CD4-positive, alpha-beta T cell treated with Interleukin-10 for 1 hour (primary cell): Measurements from ENCODE around the gene IGFBP1.
"Not testable (repeated sequence)": the region's sequence is repeated elsewhere in the genome, so short reads cannot be mapped to it uniquely, and the experiment has no call there.

ENCODE experiments used
- DNase-seq: peaks from one replicate; pipeline ENCODE4 v3.0.0-alpha.2; 2020

Gene IGFBP1

GRCh38 chr7:45888185-45888992, at the start of gene IGFBP1:
Gene IGFBP1, plus strand, starts transcription at chr7:45888488. Its CDS starts 165 bp downstream, at chr7:45888653.
- DNase-seq: no peak

GRCh38 chr7:45838852-45839251, 49.4 kb upstream of the IGFBP1 start:
- DNase-seq: not testable (repeated sequence)

DNA sequence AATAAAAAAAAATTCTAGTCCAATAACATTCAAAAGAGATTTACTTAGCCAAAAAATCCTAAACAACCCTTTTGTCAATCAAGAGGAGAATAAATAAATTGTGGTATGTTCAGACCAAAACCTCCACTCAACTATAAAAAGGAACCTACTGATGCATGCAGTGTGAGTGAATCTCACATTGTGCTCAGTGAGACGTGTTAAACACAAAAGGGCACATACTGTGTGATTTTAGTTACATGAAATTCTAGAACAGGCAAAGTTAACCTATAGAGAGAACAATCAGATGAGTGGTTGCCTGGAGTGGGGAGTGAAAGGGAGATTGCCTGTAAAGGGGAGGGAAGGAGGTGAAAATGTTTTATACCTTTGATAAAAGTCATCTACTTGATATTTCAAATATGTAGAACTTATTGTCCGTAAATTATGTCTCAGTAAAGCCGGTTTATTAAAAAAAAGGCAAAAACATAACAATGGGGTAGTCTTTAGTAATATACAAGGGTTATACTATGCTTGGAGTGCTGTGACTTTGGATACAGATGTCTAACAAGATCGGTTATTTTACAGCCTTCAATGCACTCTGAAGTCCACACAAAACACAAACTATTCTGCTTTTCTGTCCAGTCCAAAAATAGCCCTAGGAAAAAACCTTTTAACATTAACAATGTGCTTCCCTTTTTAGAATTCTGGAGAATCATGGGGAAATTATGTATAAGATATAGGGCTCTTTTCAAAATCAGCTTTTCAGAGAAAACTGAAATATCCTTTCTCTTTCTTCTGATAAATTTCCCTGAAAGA, 46.2 kb upstream of the IGFBP1 start:
- not testable (repeated sequence) for DNase-seq

DNA sequence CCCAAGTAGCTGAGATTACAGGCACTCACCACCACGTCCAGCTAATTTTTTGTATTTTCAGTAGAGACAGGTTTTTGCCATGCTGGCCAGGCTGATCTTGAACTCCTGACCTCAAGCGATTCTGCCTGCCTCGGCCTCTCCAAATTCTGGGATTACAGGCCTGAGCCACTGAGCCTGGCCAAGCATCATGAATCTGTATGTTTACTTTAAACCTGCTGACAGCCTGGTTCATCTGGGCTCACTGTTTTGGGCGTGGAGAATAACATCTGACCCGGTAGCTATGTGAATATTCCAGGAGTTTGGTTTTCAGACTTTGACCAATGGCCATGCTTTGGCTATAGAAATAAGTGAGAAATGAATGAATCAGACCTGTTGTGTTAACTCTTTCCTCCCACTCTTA, 41.8 kb upstream of the IGFBP1 start:
- not testable (repeated sequence) for DNase-seq

GRCh38 chr7:45848734-45849133, 39.6 kb upstream of the IGFBP1 start:
- DNase-seq: not testable (repeated sequence)

- not testable (repeated sequence) for DNase-seq
Measured at GRCh38 chr7:45852984-45853383, 35.3 kb upstream of the IGFBP1 start.

- DNase-seq: not testable (repeated sequence)
Measured at GRCh38 chr7:45853491-45853890, 34.8 kb upstream of the IGFBP1 start.

GRCh38 chr7:45855680-45856079, 32.6 kb upstream of the IGFBP1 start:
- DNase-seq: not testable (repeated sequence)

GRCh38 chr7:45856888-45857287, 31.4 kb upstream of the IGFBP1 start:
- not testable (repeated sequence) for DNase-seq

DNA sequence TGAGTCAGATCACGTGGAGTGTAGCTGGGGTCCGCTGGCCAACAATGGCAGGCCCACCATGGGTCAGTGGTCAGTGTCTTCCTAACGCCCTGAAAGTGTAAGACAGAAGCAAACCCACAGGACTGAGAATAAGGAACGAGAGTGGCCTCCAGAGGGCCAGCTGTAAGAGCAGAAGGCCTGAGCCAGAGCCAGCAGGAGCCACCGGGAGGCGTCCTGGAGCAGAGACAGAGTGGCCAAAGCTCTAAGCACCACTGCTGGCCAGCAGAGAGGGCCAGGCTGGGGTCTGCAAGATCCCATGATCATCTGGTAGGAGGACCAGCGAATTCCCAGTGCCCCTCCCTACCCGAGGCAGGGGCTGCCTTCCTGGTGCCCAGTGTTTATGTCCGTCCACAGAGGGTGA, 24.6 kb upstream of the IGFBP1 start:
- no peak for DNase-seq

DNA sequence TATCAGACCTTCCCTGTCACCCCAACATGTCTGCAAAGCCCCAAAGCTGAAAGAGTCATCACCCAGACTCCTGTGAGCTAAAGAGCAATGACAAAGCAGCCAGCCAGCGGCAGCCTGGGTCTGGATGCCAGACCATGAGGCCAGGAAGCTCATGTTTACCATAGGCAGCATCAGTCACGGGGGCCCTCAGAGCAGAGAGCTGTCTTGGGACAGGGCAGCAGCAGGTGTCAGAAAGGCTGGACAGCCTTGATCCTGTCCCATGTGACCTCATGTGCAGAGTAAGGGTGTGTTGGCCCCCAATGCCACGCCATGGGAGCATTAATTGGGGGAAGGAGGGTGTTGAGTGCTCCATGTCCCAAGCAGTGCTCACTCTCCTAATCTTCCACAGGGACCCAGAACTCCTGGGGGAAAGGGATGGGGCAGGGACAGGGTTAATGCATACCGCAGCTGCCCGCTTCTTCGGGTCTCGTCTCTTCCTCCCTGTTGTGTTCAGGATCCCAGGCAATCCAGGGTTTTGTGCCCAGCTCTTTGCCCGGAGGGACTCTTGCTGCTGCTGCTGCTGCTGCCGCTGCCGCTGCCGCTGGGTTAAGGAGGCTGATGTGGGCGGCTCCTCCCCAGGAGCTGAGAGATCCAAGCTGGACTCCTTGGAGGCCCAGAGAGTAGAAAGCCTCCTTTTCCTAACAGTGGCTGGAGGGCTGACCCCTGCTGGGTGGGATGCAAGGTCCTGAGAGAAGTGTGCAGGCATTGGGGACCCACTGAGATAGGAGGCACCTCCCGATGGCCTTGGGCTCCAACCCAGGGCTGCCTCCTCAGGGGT, 22.5 kb upstream of the IGFBP1 start:
- DNase-seq: no peak

DNA sequence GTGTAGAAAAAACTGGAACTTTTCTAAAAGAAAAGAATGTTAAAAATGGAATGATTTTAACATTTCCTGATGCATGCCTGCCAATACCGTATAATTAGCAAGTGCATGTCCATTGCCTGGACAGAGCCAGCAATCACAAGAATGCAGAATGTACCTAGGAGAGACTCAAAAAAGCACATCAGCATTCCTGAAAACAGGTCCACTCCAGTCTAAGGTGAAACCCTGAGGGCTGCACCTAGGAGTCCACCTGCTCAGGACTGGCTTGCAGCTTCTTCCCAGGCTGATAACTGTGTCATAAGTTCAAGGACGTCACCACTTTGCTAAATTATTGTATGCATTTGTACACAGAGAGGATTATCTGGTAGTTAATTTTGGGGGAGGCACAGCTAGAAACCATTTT, 20.8 kb upstream of the IGFBP1 start:
- no peak for DNase-seq

DNA sequence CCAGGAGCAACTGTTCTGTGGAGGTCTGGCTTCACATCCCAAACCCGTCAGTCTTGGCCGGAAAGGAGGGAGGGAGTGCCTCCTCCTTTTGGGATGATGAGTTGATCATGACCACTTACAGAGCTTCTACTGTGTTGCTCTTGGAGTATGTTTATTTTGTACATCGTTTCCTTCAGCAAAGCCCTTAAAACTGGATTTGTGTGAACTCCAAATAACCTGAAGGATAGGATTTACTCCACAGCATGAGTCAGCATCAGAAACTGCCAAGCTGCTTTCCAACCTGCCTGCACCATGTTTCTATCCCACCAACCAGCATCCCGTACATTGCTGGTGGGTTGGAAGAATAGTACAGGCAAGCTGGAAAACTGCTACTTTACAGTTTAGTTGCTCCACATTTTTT, 18.9 kb upstream of the IGFBP1 start:
- DNase-seq: no peak

DNA sequence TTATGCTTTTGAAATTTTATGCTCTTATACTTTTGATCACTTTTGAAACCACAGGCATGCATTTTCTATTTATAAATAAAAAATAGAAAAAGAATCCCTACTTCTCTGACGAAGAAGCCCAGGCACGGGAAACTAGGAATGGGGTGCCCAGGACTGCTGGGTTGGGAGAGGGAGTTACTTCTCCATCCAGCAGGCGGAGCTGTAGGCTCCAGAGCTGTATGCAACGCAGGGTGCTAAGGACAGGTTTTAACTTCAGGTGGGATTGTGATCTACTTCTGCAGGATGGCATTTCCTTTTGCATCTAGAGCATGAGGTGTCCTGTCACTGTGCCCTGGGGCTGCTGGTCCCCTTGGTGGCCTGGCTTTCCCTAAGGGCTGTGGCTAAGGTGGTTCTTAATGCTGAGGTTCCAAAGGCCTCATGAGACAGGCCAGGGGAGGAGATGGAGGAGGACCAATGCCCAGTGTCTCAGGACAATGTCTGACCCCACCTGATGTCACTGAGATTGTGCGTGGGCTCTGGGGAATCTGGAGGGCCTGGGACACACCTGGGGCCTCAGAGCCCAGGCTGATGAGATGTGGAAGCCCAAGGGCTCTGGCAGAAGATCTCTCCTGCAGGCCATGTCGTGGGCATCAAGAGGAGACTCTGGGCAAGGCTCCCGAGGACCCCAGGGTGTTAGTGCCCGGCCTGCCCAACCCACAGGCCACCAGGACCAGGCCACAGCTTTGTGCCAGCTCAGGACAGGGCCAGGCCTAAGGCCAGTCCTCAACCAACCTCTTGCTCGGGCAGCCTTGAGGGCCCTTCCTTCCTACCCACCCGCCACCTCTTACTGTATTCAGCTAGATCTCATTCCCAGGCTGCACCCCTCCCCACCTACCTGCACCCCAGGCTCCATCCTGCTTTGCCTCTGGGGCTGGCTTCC, 15.9 kb upstream of the IGFBP1 start:
- DNase-seq: no peak

GRCh38 chr7:45873035-45873354, 15.3 kb upstream of the IGFBP1 start, which contains the start of gene CCDC201:
Gene CCDC201, minus strand, starts transcription at chr7:45873082. Its CDS starts 75 bp downstream, at chr7:45873007.
- no peak for DNase-seq

DNA sequence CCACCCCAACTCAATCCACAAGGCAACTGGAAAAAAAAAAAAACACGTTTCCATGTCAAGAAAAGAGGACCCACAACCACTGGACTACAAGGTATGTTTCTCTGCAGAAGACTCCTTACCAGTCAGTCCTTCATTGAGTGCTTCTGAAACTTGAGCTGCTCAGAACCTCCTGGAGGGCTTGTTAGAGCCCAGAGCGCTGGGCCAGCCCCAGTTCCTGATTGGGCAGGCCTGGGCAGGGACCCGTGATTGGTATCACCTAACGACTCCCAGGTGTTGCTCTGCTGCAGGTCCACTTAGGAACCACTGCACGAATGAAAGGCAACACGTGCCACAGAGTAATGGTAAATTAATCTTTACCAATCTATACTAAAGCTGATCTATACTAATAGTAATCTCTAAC, 14.9 kb upstream of the IGFBP1 start:
- DNase-seq: no peak

GRCh38 chr7:45874408-45875131, 13.7 kb upstream of the IGFBP1 start:
- no peak for DNase-seq

DNA sequence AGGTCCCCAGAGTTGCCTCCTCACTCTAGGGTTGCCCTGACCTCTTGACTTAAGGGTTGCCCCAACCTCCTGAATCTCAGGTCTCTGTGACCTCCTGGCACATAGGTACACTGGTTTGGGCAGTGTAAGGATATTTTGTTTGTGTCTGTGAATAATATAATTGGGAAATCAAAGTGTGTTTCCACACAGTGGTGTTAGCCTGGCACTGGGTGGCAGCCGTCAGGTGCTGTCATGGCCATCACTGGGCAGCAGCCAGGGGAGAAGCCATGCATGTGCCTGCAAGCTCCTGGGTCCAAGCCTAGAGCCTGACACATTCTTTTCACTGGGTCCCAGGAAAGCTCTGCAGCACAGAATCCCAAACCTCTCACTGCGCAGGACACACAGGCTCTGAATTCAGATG, 11.8 kb upstream of the IGFBP1 start:
- DNase-seq: no peak

- no peak for DNase-seq
Measured at GRCh38 chr7:45878457-45879144, 9.7 kb upstream of the IGFBP1 start.

- no peak for DNase-seq
Measured at GRCh38 chr7:45880433-45880860, 7.8 kb upstream of the IGFBP1 start.

- DNase-seq: no peak
Measured at GRCh38 chr7:45881280-45881758, 7.0 kb upstream of the IGFBP1 start.
